GM21717 (cell line): ENCODE results near the gene SLC22A23.

Experiments used
- ATAC-seq: cut with Tn5 transposase; IDR thresholded peaks from one replicate; pipeline ENCODE4 v1.9.1; 2021; ENCODE audit warnings: mild to moderate bottlenecking, moderate library complexity; ENCODE audit not compliant: unreplicated experiment

SLC22A23 gene

DNA sequence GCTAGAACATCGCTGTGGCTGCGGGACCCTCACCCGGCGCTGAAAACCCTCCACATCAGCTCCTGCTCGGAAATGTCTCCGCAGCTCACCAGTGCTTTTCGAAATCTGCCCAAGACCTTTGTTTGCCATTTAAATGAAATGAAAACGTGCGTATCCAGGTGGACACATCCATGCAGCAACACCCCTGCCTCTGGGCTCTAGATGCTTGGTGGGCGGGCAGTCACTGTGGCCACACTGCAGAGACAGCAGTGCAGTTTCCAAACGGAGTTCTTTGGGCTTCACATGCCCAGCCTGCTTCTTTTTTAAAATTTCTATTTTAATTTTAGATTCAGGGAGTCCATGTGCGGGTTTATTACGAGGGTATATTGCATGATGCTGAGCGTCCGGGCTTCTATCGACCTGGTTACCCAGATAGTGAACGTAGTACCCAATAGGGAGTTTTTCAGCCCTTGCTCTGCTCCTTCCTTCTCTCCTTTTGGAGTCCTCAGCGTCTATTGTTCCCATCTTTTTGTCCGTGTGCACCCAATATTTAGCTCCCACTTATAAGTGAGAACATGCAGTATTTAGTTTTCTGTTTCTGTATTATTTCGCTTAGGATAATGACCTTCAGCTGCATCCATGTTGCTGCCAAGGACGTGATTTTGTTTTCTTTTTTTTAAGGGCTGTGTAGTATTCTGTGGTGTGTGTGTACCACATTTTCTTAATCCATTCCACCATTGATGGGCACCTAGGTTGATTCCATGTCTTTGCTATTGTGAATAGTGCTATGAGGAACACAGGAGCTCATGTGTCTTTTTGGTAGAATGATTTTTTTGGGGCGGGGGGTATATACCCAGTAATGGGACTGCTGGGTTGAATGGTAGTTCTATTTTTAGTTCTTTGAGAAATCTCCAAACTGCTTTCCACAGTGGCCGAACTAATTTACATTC is 224.6 kb downstream of the SLC22A23 start:
- no peak for ATAC-seq

- no peak for ATAC-seq
Measured at GRCh38 chr6:3231247-3232016, 225.4 kb downstream of the SLC22A23 start.

DNA sequence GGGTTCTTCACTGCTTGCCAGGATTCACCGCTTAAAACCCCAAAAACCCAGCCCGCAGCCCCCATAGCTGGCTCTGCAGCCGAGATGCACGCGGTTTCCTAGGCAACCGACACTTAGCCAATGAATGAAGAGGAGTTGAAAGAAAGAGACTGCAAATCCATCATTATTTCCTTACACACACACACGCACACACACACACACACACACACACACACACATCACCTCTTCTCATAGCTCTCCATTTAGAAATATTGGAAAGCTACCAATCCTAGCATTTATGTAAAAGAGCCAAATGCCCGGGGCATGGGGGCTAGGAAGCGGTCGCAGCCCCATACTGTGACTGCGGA is 226.0 kb downstream of the SLC22A23 start:
- no peak for ATAC-seq

- ATAC-seq = no peak
Measured at GRCh38 chr6:3230256-3230882, 226.5 kb downstream of the SLC22A23 start.

GRCh38 chr6:3229566-3230178 is 227.2 kb downstream of the SLC22A23 start:
- ATAC-seq = no peak

- no peak for ATAC-seq
Measured at GRCh38 chr6:3228771-3229565, 227.9 kb downstream of the SLC22A23 start.

- no peak for ATAC-seq
Measured at GRCh38 chr6:3228046-3228671, 228.7 kb downstream of the SLC22A23 start.

GRCh38 chr6:3227363-3228045 is 229.3 kb downstream of the SLC22A23 start, which contains the start of gene TUBB2B:
TUBB2B (minus strand) TSS chr6:3227653; CDS start chr6:3227543, 110 bp downstream.
- no peak for ATAC-seq

DNA sequence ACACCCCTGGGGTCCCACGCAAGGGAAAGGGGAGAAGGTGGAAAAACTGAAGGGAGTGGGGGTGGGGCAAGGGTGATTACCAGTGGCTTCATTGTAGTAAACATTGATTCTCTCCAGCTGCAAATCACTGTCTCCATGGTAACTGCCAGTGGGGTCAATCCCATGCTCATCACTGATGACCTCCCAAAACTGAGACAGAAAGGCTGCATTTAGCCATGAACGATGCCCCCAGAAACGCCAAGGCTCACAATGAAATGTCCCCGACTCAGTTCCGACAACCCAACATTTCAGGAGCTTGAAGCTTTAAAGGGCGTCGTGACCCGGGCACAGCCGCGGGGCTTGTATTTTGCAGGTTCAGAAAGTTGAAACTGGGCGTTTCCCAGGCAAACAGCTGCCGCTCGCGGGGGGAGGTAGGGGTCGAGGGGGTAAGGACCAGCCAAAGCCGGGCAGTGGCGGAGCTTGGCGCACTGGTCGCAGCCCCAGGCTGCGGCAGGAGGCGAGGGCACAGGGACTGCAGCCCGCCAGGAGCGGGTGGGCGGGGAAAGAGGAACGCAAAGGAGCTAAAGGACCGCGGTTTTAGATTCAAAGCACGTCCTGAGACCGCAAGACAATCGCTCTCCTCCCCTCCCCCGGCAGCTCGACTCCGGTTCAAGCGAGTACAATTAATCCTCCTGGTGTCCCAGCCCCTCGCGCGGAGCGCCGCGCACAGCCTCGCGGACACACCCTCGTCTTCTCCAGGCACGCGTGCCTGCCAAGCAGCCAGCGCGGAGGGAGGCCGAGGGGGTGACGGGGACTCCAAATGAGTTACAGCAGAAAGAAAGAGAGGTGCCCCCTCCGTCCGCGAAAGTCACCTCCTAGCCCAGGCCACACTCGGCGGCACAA is 230.1 kb downstream of the SLC22A23 start:
- ATAC-seq = no peak

GRCh38 chr6:3226042-3226441 is 230.8 kb downstream of the SLC22A23 start:
- ATAC-seq = no peak

DNA sequence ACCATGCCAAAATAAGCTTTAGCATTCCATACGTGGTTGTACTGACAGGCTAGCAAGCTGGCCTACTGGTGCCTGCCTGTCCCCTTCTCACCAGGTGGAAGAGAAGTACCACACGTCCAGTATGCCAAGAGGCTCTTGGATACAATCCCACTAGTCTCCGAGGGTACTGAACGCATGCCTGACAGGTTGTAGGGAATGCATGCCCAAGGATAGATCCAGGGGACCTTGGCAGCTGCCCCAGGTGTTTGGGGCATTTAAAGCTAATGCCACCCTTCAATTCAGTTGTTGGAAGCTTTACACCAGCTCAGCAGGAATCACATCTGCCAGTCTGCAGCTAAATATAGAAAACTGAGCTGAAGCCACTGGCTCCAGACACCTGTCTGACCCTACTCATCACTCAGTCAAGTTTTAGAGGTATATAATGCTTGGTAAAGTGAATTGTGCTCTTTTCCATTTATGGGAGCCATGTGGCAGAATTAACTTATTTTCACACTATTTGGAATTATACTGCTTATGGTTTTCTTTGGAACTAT is 234.3 kb downstream of the SLC22A23 start:
- ATAC-seq = no peak

DNA sequence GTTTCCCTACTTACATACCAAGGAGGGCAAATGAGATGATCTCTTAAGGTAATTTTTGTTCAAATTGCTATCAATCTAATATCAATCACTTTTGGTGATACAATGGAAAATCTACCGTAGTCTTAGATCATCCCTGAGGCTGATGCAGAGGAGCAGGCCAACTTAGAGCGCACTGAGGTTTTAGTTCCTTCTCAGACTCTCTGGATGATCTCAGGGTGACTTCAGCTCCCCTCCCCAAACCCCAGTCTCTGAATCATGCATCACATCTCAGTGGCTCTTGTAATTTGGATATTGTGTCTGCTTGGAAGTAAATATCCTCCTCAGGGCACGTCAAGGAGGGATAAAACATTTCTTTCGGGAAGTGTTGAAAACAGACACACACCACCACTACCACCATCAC is 235.3 kb downstream of the SLC22A23 start:
- no peak for ATAC-seq

DNA sequence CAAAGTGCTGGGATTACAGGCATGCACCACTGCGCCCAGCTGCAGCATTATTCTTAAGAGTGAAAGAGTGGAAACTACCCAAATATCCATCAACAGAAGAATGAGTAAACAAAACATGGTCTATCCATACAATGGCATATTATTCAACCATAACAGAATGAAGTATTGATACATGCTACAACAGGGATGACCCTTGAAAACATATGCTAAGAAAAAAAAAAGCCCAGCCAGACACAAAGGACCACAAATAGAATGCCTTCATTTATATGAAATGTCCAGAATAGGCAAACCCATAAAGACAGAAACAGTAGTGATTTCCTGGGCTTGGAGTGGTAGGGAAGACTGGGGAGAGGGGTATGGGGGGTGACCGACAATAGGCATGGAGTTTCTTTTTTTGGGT is 236.5 kb downstream of the SLC22A23 start:
- no peak for ATAC-seq
